Measurements from ENCODE around the gene PHACTR1. TPM values are rescaled to one million over a fixed set of nuclear protein-coding genes. Genes with fewer than 3 reads are reported as not detected.

Gene PHACTR1
- total RNA-seq, 2 donors from 2014 or later: 2.8 to 6.3 TPM

DNA sequence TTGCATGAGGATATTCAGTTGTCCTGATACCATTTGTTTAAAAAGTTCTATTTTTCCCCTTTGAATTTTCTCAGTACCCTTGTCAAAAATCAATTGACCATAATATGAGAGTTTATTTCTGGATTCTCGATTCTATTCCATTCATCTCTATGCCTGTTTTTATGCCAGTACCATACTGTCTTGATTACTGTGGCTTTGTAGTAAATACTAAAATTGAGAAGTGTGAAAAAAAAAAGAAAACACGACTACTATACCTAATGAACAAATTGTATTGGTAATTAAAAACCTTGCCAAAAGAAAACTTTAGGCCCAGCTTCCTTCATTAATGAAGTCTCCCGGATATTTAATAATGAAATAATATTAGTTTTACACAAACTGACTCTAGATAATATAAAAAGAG, 426.0 kb downstream of the PHACTR1 start:
- no peaks in the 10 kb centered on the region for H3K27me3 ChIP-seq (ENCODE audit: control insufficient read depth, insufficient read depth, low read length, poor library complexity, severe bottlenecking)
- no peak overlapping the region for H3K27ac Mint-ChIP-seq
- H3K36me3 Mint-ChIP-seq (ENCODE audit: low read depth): no peaks in the 10 kb centered on the region
- DNase-seq: no peak
- TF ChIP-seq, protein P1, sequence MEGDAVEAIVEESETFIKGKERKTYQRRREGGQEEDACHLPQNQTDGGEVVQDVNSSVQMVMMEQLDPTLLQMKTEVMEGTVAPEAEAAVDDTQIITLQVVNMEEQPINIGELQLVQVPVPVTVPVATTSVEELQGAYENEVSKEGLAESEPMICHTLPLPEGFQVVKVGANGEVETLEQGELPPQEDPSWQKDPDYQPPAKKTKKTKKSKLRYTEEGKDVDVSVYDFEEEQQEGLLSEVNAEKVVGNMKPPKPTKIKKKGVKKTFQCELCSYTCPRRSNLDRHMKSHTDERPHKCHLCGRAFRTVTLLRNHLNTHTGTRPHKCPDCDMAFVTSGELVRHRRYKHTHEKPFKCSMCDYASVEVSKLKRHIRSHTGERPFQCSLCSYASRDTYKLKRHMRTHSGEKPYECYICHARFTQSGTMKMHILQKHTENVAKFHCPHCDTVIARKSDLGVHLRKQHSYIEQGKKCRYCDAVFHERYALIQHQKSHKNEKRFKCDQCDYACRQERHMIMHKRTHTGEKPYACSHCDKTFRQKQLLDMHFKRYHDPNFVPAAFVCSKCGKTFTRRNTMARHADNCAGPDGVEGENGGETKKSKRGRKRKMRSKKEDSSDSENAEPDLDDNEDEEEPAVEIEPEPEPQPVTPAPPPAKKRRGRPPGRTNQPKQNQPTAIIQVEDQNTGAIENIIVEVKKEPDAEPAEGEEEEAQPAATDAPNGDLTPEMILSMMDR (conservative IDR thresholded peaks at IDR 0.05): no peak
- no peaks in the 10 kb centered on the region for H3K9me3 Mint-ChIP-seq
- H3K9ac ChIP-seq (ENCODE audit: extremely low read depth, low read length, poor library complexity, severe bottlenecking): no peak overlapping the region
- 89% methylated on average over 1 of the region's 3 CpGs; no CpG with 5 or more reads in 1 of the 2 experiments for WGBS, 2 experiments (ENCODE audit: insufficient coverage in 1 of 2, insufficient read length in 1 of 2)
- H3K27ac ChIP-seq (ENCODE audit: low read depth, low read length): no peak overlapping the region
- no peak overlapping the region for H3K4me3 ChIP-seq (ENCODE audit: low read length)
- H3K36me3 ChIP-seq (ENCODE audit: control insufficient read depth, insufficient read depth, low read length): no peaks in the 10 kb centered on the region
- H3K4me1 ChIP-seq (ENCODE audit: control insufficient read depth, insufficient read depth, low read length): no peaks in the 10 kb centered on the region
- H3K27me3 Mint-ChIP-seq (ENCODE audit: insufficient read depth): no peaks in the 10 kb centered on the region
- no peaks in the 10 kb centered on the region for H3K9me3 ChIP-seq (ENCODE audit: control insufficient read depth, low read length)
- H3K4me3 Mint-ChIP-seq: no peak overlapping the region
- H3K4me1 Mint-ChIP-seq: peaks cover 7% of the 10 kb centered on the region

GRCh38 chr6:13146442-13146841, 429.9 kb downstream of the PHACTR1 start:
- H3K27me3 ChIP-seq (ENCODE audit: control insufficient read depth, insufficient read depth, low read length, poor library complexity, severe bottlenecking): no peaks in the 10 kb centered on the region
- H3K9me3 ChIP-seq (ENCODE audit: control insufficient read depth, low read length): no peaks in the 10 kb centered on the region
- Mint-ChIP-seq H3K27me3 (ENCODE audit: insufficient read depth) (no peaks in the 10 kb centered on the region), H3K9me3 (no peaks in the 10 kb centered on the region), H3K4me3 (no peak overlapping the region), H3K4me1 (peaks cover 14% of the 10 kb centered on the region), H3K36me3 (ENCODE audit: low read depth) (no peaks in the 10 kb centered on the region), H3K27ac (no peak overlapping the region)
- H3K4me3 ChIP-seq (ENCODE audit: low read length): no peak overlapping the region
- H3K4me1 ChIP-seq (ENCODE audit: control insufficient read depth, insufficient read depth, low read length): no peaks in the 10 kb centered on the region
- TF ChIP-seq, protein P1 (conservative IDR thresholded peaks at IDR 0.05): no peak
- DNase-seq: no peak
- 90 to 96% methylated on average over 1 to 3 of the region's 3 CpGs for WGBS, 2 experiments (ENCODE audit: insufficient coverage in 1 of 2, insufficient read length in 1 of 2)
- H3K36me3 ChIP-seq (ENCODE audit: control insufficient read depth, insufficient read depth, low read length): no peaks in the 10 kb centered on the region
- H3K27ac ChIP-seq (ENCODE audit: low read depth, low read length): no peak overlapping the region
- no peak overlapping the region for H3K9ac ChIP-seq (ENCODE audit: extremely low read depth, low read length, poor library complexity, severe bottlenecking)

DNA sequence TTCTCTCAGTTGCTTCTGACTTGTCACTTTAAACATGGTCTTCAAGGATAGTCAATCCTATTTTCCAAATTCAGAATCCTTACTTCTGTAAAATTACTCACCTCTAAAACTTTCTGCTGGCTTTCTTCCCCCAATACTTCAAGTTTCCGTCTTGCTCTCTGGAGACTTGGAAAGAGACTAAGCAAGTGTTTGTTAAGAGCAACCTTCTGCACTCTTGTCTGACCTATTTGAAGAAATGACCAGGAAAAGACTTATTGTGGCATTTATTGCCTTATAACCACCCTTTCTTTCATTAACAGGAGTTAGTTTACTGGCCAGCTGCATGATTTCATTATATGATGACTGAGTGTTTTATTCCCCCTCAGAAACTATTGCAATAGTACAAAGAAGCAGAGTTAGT, 430.8 kb downstream of the PHACTR1 start:
- Histone ChIP-seq H3K4me1 (ENCODE audit: control insufficient read depth, insufficient read depth, low read length) (no peaks in the 10 kb centered on the region), H3K9ac (ENCODE audit: extremely low read depth, low read length, poor library complexity, severe bottlenecking) (no peak overlapping the region), H3K27ac (ENCODE audit: low read depth, low read length) (no peak overlapping the region), H3K36me3 (ENCODE audit: control insufficient read depth, insufficient read depth, low read length) (no peaks in the 10 kb centered on the region), H3K9me3 (ENCODE audit: control insufficient read depth, low read length) (no peaks in the 10 kb centered on the region), H3K4me3 (ENCODE audit: low read length) (no peak overlapping the region), H3K27me3 (ENCODE audit: control insufficient read depth, insufficient read depth, low read length, poor library complexity, severe bottlenecking) (no peaks in the 10 kb centered on the region)
- H3K4me3 Mint-ChIP-seq: no peak overlapping the region
- H3K27me3 Mint-ChIP-seq (ENCODE audit: insufficient read depth): no peaks in the 10 kb centered on the region
- no peak overlapping the region for H3K27ac Mint-ChIP-seq
- TF ChIP-seq, protein P1 (conservative IDR thresholded peaks at IDR 0.05): no peak
- DNase-seq: no peak
- H3K9me3 Mint-ChIP-seq: no peaks in the 10 kb centered on the region
- no peaks in the 10 kb centered on the region for H3K36me3 Mint-ChIP-seq (ENCODE audit: low read depth)
- WGBS, 2 experiments (ENCODE audit: insufficient coverage in 1 of 2, insufficient read length in 1 of 2): 95 to 100% methylated on average over 1 of the region's 1 CpG
- H3K4me1 Mint-ChIP-seq: peaks cover 14% of the 10 kb centered on the region
